Left renal pelvis (tissue), 4 donors: ENCODE data around the gene MC5R. TPM values are rescaled to one million over a fixed set of nuclear protein-coding genes. Genes with fewer than 3 reads are reported as not detected.
"Not testable (repeated sequence)": the region's sequence is repeated elsewhere in the genome, so short reads cannot be mapped to it uniquely, and the experiment has no call there.

Experiments used
- DNase-seq, 4 donors: peaks; one replicate each; pipeline ENCODE4 v3.0.0-alpha.2; 2013; ENCODE audit warnings: low read depth in 4 of 4, low spot score in 3 of 4
- polyA plus RNA-seq, 4 donors: library from polyadenylated mRNA; unstranded; fragments of 120-200 nt; gene quantifications; one replicate each; pipeline ENCODE4 v1.2.1, GENCODE V29; 2013; ENCODE audit not compliant: insufficient read length in 4 of 4

Gene MC5R
- polyA plus RNA-seq, 4 donors, result 0.24 to 0.47 (median 0.27) TPM; not detected in 1

GRCh38 chr18:13836559-13836958 lies 12.6 kb downstream of the MC5R start:
- DNase-seq, result no peak

GRCh38 chr18:13849791-13850190 lies 25.8 kb downstream of the MC5R start:
- DNase-seq, result no peak

- not testable (repeated sequence) for DNase-seq
Observed at GRCh38 chr18:13862898-13863297, 38.9 kb downstream of the MC5R start.

- DNase-seq, result no peak
Observed at GRCh38 chr18:13868501-13869271, 44.7 kb downstream of the MC5R start.

- no peak for DNase-seq
Observed at GRCh38 chr18:13871701-13872100, 47.8 kb downstream of the MC5R start.

GRCh38 chr18:13872373-13872772 lies 48.4 kb downstream of the MC5R start:
- no peak for DNase-seq

- DNase-seq, result no peak
Observed at GRCh38 chr18:13872932-13873331, 49.0 kb downstream of the MC5R start.

GRCh38 chr18:13874558-13874957 lies 50.6 kb downstream of the MC5R start:
- DNase-seq, result no peak

Other genes with a start within 250 kb of the MC5R start
- 10 to 100 TPM; 16.2 to 22.0 (median 20.0) TPM for gene FAM210A, start 97.6 kb upstream of the MC5R start, polyA plus RNA-seq
- gene RNMT, start 97.5 kb upstream of the MC5R start, polyA plus RNA-seq, result 10 to 100 TPM; 43.6 to 60.4 (median 58.6) TPM
- gene MC2R, start 91.4 kb downstream of the MC5R start, polyA plus RNA-seq, result under 1 TPM in 1 of 4 donors, not detected in 3; 0.09 TPM